Measurements from ENCODE around the gene CERS6. TPM values are rescaled to one million over a fixed set of nuclear protein-coding genes. Genes with fewer than 3 reads are reported as not detected.
A peak's percentile ranks its signal among the peaks of the same experiment; 100 is the strongest.

The CERS6 gene
- total and polyA plus RNA-seq, 10 donors, result 2.5 to 22.3 (median 12.8) TPM

GRCh38 chr2:168583710-168584521 lies 127.8 kb downstream of the CERS6 start:
- TF ChIP-seq POLR2A (IDR thresholded peaks at IDR 0.05) (no peak), POLR2AphosphoS5 (IDR thresholded peaks at IDR 0.05) (no peak), CTCF (IDR thresholded peaks at IDR 0.05 in 8 of 11, conservative IDR thresholded peaks at IDR 0.05 in 3 of 11) (no peak)
- H3K27me3 ChIP-seq (replicated peaks in 1 of 7), result no peaks in the 10 kb centered on the region
- H3K36me3 ChIP-seq, result no peaks in the 10 kb centered on the region
- intact Hi-C loops (cut with DNase I; ENCODE audit: low total_unique reads), result no loop called here
- no peak for DNase-seq
- H3K4me3 ChIP-seq, result no peak overlapping the region
- no peaks in the 10 kb centered on the region for H3K9me3 ChIP-seq
- H3K27ac ChIP-seq, result peak overlapping the region in 3 of 8 donors; percentile 4 to 38 (median 36)
- peaks cover 0 to 44% (median 7%) of the 10 kb centered on the region in 6 donors for H3K4me1 ChIP-seq
- 72 to 91% (median 78%) methylated on average over 5 of the region's 5 CpGs for WGBS, 5 donors

- no peaks in the 10 kb centered on the region for H3K9me3 ChIP-seq
- intact Hi-C loops (cut with DNase I; ENCODE audit: low total_unique reads), result no loop called here
- TF ChIP-seq POLR2AphosphoS5 (IDR thresholded peaks at IDR 0.05) (no peak), CTCF (IDR thresholded peaks at IDR 0.05 in 8 of 11, conservative IDR thresholded peaks at IDR 0.05 in 3 of 11) (no peak), POLR2A (IDR thresholded peaks at IDR 0.05) (no peak)
- no peak for DNase-seq
- no peaks in the 10 kb centered on the region for H3K36me3 ChIP-seq
- no peak overlapping the region for H3K4me3 ChIP-seq
- H3K27ac ChIP-seq, result no peak overlapping the region
- no peaks in the 10 kb centered on the region for H3K27me3 ChIP-seq (replicated peaks in 1 of 7)
- peaks cover 0 to 44% (median 7%) of the 10 kb centered on the region in 6 donors for H3K4me1 ChIP-seq
Measured at GRCh38 chr2:168584911-168585310, 128.8 kb downstream of the CERS6 start.

- no peak for TF ChIP-seq POLR2AphosphoS5 (IDR thresholded peaks at IDR 0.05)
- TF ChIP-seq CTCF (IDR thresholded peaks at IDR 0.05 in 8 of 11, conservative IDR thresholded peaks at IDR 0.05 in 3 of 11), result no peak
- no peak for TF ChIP-seq POLR2A (IDR thresholded peaks at IDR 0.05)
- intact Hi-C loops (cut with DNase I; ENCODE audit: low total_unique reads), result no loop called here
- Histone ChIP-seq H3K4me3 (no peak overlapping the region), H3K27ac (no peak overlapping the region), H3K4me1 (peaks cover 0 to 44% (median 7%) of the 10 kb centered on the region in 6 donors), H3K27me3 (replicated peaks in 1 of 7) (no peaks in the 10 kb centered on the region), H3K36me3 (no peaks in the 10 kb centered on the region), H3K9me3 (no peaks in the 10 kb centered on the region)
- 66 to 91% (median 72%) methylated on average over 4 of the region's 4 CpGs for WGBS, 5 donors
- DNase-seq, result no peak
Measured at GRCh38 chr2:168585700-168586099, 129.6 kb downstream of the CERS6 start.

GRCh38 chr2:168587307-168587706 lies 131.2 kb downstream of the CERS6 start:
- Histone ChIP-seq H3K27me3 (replicated peaks in 1 of 7) (no peaks in the 10 kb centered on the region), H3K27ac (no peak overlapping the region), H3K4me1 (peaks cover 0 to 33% (median 7%) of the 10 kb centered on the region in 6 donors), H3K4me3 (no peak overlapping the region), H3K9me3 (no peaks in the 10 kb centered on the region), H3K36me3 (no peaks in the 10 kb centered on the region)
- no peak for DNase-seq
- TF ChIP-seq CTCF (IDR thresholded peaks at IDR 0.05 in 8 of 11, conservative IDR thresholded peaks at IDR 0.05 in 3 of 11) (no peak), POLR2AphosphoS5 (IDR thresholded peaks at IDR 0.05) (no peak), POLR2A (IDR thresholded peaks at IDR 0.05) (no peak)
- intact Hi-C loops (cut with DNase I; ENCODE audit: low total_unique reads), result no loop called here
- 80 to 91% (median 88%) methylated on average over 2 of the region's 2 CpGs for WGBS, 5 donors

Measured in spleen (tissue), 11 donors.